ENCODE data around the gene GAS6. TPM values are rescaled to one million over a fixed set of nuclear protein-coding genes. Genes with fewer than 3 reads are reported as not detected.
A peak's percentile ranks its signal among the peaks of the same experiment; 100 is the strongest.

Gene GAS6
- total RNA-seq, 1 donor from 2014 or later = 11.5 TPM

DNA sequence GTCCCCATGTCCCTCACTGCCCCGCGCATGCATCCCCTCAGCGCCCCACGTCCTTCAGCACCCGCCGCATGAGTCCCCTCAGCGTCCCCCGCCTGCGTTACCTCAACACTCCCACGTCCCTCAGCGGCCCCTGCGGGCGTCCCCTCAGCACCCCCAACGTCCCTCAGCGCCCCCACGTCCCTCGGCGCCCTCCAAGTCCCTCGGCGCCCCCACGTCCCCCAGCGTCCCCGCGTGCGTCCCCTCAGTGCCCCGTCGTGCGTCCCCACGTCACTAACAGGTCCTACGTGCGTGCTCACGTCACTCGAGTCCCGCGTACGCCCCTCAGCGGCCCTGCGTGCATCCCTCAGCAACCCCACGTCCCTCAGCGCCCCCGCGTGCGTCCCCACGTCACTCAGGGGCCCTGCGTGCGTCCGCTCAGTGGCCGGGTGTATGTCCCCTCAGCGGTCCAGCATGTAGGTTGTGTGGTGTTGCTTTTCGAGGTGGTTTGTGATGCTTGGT is 19.5 kb upstream of the GAS6 start:
- no peak overlapping the region for H3K4me3 Mint-ChIP-seq (ENCODE audit: low read depth)
- H3K36me3 Mint-ChIP-seq (ENCODE audit: insufficient read depth) = no peaks in the 10 kb centered on the region
- TF ChIP-seq, protein P1, sequence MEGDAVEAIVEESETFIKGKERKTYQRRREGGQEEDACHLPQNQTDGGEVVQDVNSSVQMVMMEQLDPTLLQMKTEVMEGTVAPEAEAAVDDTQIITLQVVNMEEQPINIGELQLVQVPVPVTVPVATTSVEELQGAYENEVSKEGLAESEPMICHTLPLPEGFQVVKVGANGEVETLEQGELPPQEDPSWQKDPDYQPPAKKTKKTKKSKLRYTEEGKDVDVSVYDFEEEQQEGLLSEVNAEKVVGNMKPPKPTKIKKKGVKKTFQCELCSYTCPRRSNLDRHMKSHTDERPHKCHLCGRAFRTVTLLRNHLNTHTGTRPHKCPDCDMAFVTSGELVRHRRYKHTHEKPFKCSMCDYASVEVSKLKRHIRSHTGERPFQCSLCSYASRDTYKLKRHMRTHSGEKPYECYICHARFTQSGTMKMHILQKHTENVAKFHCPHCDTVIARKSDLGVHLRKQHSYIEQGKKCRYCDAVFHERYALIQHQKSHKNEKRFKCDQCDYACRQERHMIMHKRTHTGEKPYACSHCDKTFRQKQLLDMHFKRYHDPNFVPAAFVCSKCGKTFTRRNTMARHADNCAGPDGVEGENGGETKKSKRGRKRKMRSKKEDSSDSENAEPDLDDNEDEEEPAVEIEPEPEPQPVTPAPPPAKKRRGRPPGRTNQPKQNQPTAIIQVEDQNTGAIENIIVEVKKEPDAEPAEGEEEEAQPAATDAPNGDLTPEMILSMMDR (IDR thresholded peaks at IDR 0.05; ENCODE audit: unreplicated experiment) = no peak
- peaks cover 13% of the 10 kb centered on the region for H3K4me1 Mint-ChIP-seq (ENCODE audit: low read depth)
- no peak overlapping the region for H3K27ac Mint-ChIP-seq
- no peaks in the 10 kb centered on the region for H3K9me3 Mint-ChIP-seq (ENCODE audit: low read depth)
- no peak for DNase-seq (ENCODE audit: low spot score, unreplicated experiment)
- H3K27me3 Mint-ChIP-seq = peaks cover 10% of the 10 kb centered on the region

DNA sequence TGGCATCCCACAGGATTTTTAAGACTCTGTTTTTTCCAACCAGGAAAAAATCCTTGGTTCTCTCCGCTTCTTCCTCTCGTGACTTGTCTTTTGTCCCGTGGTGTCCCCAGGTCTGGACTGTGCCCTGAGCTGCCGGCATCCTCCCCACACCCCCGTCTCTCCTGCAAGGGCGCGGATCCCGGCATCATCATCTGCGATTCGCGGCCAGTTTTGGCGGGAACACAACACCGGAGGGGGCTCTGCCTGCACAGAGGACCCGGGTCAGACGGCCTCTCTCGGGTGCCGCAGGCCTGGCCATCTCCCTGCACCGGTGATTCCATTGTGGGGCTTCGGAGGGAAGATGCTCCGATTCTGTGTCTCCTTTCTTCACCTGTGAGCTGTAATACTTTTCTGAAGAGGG is 18.8 kb upstream of the GAS6 start:
- Mint-ChIP-seq H3K4me1 (ENCODE audit: low read depth) (peaks cover 13% of the 10 kb centered on the region), H3K27me3 (peaks cover 10% of the 10 kb centered on the region), H3K4me3 (ENCODE audit: low read depth) (no peak overlapping the region), H3K27ac (no peak overlapping the region), H3K9me3 (ENCODE audit: low read depth) (no peaks in the 10 kb centered on the region), H3K36me3 (ENCODE audit: insufficient read depth) (no peaks in the 10 kb centered on the region)
- DNase-seq (ENCODE audit: low spot score, unreplicated experiment) = no peak
- TF ChIP-seq, protein P1 (IDR thresholded peaks at IDR 0.05; ENCODE audit: unreplicated experiment) = no peak

DNA sequence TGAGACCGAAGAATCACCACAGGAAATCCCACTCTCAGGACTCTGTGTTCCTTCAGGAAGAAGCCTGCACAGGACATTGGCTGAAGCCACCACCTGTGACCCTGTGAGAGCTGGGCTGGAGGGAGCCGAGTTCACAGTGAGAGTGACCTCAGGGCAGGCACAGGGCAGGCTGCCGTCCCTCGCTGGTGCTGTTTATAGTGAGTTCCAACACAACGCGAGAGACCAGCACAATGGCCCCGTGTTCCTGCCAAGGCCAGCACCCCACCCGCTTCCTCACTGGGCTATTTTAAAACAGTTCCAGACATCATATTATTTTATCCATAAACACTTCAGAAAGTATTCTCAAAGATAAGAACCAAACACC is 18.4 kb upstream of the GAS6 start:
- DNase-seq (ENCODE audit: low spot score, unreplicated experiment) = no peak
- H3K4me1 Mint-ChIP-seq (ENCODE audit: low read depth) = peaks cover 13% of the 10 kb centered on the region
- no peak overlapping the region for H3K4me3 Mint-ChIP-seq (ENCODE audit: low read depth)
- H3K36me3 Mint-ChIP-seq (ENCODE audit: insufficient read depth) = no peaks in the 10 kb centered on the region
- TF ChIP-seq, protein P1 (IDR thresholded peaks at IDR 0.05; ENCODE audit: unreplicated experiment) = no peak
- H3K27ac Mint-ChIP-seq = peak overlapping the region; percentile 24
- H3K27me3 Mint-ChIP-seq = peaks cover 10% of the 10 kb centered on the region
- H3K9me3 Mint-ChIP-seq (ENCODE audit: low read depth) = no peaks in the 10 kb centered on the region

DNA sequence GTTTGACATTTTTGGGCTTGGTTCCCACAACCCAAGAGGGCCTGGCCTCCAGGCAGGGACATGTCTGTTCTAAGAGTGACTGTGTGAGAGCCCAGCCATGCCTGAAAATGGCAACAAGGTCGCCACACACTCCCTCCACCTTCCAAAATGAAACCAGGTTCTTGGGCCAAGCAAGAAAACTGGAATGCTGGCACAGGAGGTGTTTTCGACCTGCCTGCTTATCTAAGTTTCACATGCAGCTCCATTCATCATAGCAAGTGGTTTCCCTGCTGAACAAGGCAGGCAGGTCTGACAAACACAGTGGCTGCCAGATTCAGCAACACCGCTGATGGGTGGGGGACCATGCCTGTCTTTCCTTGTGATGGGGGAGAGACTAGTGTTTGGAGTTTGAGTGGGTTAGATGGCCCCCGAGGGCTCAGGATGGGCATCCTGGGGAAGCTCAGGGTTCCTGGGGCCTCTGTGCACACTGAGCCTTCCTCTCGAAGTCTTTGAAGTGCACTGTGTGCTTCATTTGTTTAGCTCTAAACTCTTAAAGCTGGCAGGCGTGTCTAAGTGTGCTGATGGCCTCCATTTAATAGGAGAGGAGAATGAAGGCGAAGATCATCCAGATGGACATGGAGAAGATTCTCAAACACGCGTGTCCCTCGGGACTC is 17.9 kb upstream of the GAS6 start:
- H3K36me3 Mint-ChIP-seq (ENCODE audit: insufficient read depth) = no peaks in the 10 kb centered on the region
- TF ChIP-seq, protein P1 (IDR thresholded peaks at IDR 0.05; ENCODE audit: unreplicated experiment) = no peak
- H3K4me1 Mint-ChIP-seq (ENCODE audit: low read depth) = peaks cover 13% of the 10 kb centered on the region
- no peaks in the 10 kb centered on the region for H3K9me3 Mint-ChIP-seq (ENCODE audit: low read depth)
- no peak for DNase-seq (ENCODE audit: low spot score, unreplicated experiment)
- H3K27ac Mint-ChIP-seq = peak overlapping the region; percentile 20
- no peak overlapping the region for H3K4me3 Mint-ChIP-seq (ENCODE audit: low read depth)
- peaks cover 10% of the 10 kb centered on the region for H3K27me3 Mint-ChIP-seq

DNA sequence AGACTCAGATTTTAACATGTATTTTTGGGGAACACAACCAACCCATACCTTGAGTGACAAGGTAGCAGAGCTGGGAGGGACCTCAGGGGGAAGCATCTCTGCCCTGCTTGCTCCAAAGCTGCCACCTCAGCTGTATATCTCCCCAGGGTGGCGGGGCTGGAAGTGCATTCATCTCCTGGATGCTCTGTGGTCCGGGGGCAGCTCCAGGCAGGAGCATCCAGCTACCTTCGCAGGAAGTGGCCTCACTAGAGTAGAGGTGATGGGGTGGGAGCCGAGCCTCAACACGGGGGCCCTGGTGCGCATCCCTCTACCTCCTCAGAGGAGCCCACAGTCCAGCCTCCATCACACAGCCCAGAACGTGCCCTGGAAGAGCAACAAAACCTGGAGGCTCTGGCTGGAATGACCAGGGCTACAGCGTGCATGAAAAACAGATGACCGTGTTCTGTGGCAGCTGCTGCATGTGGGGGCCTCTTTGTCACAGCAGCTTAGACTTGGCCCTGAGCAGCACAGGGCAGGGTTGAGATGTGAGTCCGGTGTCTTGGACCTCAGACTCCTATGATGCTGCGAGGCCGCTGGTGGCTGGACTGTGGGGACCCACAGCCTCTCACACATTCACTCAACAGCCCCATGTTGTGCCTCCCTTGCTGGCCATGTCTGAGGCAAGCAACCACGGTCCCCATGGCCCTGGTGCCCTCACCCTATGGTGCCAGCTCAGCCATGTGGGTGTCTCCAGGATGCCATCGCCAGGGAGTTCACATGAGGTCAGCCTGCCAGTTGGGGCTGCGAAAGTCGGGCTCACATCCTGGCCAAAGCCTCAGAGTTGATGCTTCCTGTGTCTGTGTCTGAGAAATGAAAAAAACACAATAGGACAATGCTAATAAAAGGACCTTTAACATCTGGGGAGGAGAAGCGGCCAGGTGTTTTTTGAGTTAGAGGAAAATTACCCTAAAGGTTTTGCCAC is 17.1 kb upstream of the GAS6 start:
- H3K4me1 Mint-ChIP-seq (ENCODE audit: low read depth) = peaks cover 13% of the 10 kb centered on the region
- H3K36me3 Mint-ChIP-seq (ENCODE audit: insufficient read depth) = no peaks in the 10 kb centered on the region
- DNase-seq (ENCODE audit: low spot score, unreplicated experiment) = no peak
- peaks cover 5% of the 10 kb centered on the region for H3K27me3 Mint-ChIP-seq
- TF ChIP-seq, protein P1 (IDR thresholded peaks at IDR 0.05; ENCODE audit: unreplicated experiment) = no peak
- H3K27ac Mint-ChIP-seq = peak overlapping the region; percentile 13
- no peaks in the 10 kb centered on the region for H3K9me3 Mint-ChIP-seq (ENCODE audit: low read depth)
- no peak overlapping the region for H3K4me3 Mint-ChIP-seq (ENCODE audit: low read depth)
